GM21737 (cell line): Measurements from ENCODE around the gene CATSPERZ.

Experiments used
- ATAC-seq: cut with Tn5 transposase; IDR thresholded peaks from one replicate; pipeline ENCODE4 v1.9.1; 2021; ENCODE audit warnings: mild to moderate bottlenecking, moderate library complexity; ENCODE audit not compliant: unreplicated experiment

The CATSPERZ gene

GRCh38 chr11:64284048-64284961 is 15.9 kb upstream of the CATSPERZ start, which contains the start of gene BAD:
Gene BAD (minus strand): TSS chr11:64284665. CDS start chr11:64284368, 297 bp downstream.
- ATAC-seq = peak; percentile 65

GRCh38 chr11:64284962-64285884 is 14.9 kb upstream of the CATSPERZ start, which contains the start of gene GPR137:
Gene GPR137 (plus strand): TSS chr11:64285848. CDS start chr11:64286525, 677 bp downstream.
- ATAC-seq = peak; percentile 49

GRCh38 chr11:64285885-64286800 is 14.0 kb upstream of the CATSPERZ start:
- no peak for ATAC-seq

- ATAC-seq = no peak
These were observed 13.4 kb upstream of the CATSPERZ start for GRCh38 chr11:64286801-64287159.

- no peak for ATAC-seq
These were observed 12.3 kb upstream of the CATSPERZ start for GRCh38 chr11:64287676-64288352.

- ATAC-seq = no peak
These were observed 11.8 kb upstream of the CATSPERZ start for GRCh38 chr11:64288353-64288750.

GRCh38 chr11:64289002-64289564 is 11.1 kb upstream of the CATSPERZ start:
- no peak for ATAC-seq

GRCh38 chr11:64290352-64291261 is 9.6 kb upstream of the CATSPERZ start:
- no peak for ATAC-seq

- no peak for ATAC-seq
These were observed 8.9 kb upstream of the CATSPERZ start, which contains the start of gene KCNK4 for GRCh38 chr11:64291262-64291751. Gene KCNK4 (plus strand): TSS chr11:64291302. CDS start chr11:64293019, 1,717 bp downstream.

- ATAC-seq = no peak
These were observed 8.3 kb upstream of the CATSPERZ start for GRCh38 chr11:64291752-64292459.

GRCh38 chr11:64292460-64293254 is 7.5 kb upstream of the CATSPERZ start:
- no peak for ATAC-seq

GRCh38 chr11:64294774-64295173 is 5.4 kb upstream of the CATSPERZ start:
- no peak for ATAC-seq

- no peak for ATAC-seq
These were observed 4.4 kb upstream of the CATSPERZ start for GRCh38 chr11:64295760-64296159.

GRCh38 chr11:64296236-64296635 is 3.9 kb upstream of the CATSPERZ start:
- no peak for ATAC-seq

- ATAC-seq = no peak
These were observed 3.1 kb upstream of the CATSPERZ start for GRCh38 chr11:64296830-64297698.
